GM21786 (cell line): ENCODE data around the gene IL6R.
"Not testable (repeated sequence)": the region's sequence is repeated elsewhere in the genome, so short reads cannot be mapped to it uniquely, and the experiment has no call there.

Source experiments
- ATAC-seq: cut with Tn5 transposase; IDR thresholded peaks from one replicate; pipeline ENCODE4 v1.9.1; 2021; ENCODE audit not compliant: unreplicated experiment

The IL6R gene

DNA sequence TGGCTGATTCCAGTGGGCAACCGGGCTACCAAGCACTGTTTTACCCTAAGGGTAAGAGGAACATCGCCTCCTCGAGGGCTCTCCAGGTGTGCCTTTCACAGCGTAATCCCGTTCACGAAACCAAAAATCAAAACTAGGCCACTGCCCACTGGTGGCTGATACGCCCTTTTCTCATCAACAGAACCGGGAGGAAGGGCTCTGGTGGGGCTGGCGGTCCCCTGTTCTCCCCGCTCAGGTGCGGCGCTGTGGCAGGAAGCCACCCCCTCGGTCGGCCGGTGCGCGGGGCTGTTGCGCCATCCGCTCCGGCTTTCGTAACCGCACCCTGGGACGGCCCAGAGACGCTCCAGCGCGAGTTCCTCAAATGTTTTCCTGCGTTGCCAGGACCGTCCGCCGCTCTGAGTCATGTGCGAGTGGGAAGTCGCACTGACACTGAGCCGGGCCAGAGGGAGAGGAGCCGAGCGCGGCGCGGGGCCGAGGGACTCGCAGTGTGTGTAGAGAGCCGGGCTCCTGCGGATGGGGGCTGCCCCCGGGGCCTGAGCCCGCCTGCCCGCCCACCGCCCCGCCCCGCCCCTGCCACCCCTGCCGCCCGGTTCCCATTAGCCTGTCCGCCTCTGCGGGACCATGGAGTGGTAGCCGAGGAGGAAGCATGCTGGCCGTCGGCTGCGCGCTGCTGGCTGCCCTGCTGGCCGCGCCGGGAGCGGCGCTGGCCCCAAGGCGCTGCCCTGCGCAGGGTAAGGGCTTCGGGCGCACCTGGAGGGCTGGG is at the start of gene IL6R:
Gene IL6R (plus strand): TSS at position 360 of the 763 bp plus-strand sequence. CDS start 287 bp downstream, at position 647.
- peak; percentile 34 for ATAC-seq

DNA sequence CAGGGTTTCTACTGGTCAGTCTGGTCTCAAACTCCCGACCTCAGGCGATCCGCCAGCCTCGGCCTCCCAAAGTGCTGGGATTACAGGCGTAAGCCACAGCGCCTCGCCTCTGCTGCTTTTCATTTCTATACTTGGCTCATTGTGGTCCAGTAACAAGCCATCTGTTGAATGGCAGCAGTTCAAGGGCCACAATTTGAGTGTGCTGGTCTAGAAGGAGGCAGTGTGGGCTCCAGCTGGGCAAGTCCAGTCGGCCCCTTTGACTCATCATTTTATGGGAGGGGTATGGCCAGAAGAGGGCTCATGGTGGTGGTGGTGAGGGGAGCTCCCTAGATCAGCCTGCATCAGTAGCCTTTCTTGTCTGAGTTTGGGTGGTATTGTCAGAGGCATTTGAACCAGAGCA is 46.6 kb upstream of the IL6R start:
- no peak for ATAC-seq

DNA sequence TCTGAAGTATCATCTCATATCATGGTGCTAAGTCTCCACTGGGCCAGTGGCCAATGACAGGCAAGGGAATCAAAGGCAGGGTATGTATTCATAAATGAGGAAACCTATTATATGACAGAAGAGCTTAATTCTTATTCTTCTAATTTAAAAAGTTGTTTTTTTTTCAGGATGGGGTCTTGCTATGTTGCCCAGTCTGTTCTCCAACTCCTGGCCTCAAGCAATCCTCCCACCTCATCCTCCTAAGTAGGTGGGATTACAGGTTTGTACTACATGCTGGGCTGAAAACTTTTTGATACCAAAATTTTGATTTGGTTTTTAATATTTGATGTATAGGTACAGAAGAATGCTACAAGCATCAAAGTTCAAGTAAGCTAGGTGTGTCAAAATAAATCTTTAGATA is 44.9 kb upstream of the IL6R start:
- ATAC-seq = no peak

DNA sequence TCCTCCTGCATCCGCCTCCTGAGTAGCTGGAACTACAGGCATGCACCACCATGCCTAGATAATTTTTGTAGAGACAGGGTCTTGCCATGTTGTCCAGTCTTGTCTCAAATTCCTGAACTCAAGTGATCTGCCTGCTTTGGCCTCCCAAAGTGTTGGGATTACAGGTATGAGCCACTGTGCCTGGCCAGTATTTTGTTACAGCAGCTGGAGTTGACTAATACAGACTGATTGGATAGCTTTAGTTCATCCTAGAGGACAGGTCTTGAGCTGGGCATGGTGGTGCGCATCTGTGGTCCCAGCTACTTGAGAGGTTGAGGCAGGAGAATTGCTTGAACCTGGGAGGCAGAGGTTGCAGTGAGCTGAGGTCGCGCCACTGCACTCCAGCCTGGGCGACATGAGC is 44.3 kb upstream of the IL6R start:
- not testable (repeated sequence) for ATAC-seq

DNA sequence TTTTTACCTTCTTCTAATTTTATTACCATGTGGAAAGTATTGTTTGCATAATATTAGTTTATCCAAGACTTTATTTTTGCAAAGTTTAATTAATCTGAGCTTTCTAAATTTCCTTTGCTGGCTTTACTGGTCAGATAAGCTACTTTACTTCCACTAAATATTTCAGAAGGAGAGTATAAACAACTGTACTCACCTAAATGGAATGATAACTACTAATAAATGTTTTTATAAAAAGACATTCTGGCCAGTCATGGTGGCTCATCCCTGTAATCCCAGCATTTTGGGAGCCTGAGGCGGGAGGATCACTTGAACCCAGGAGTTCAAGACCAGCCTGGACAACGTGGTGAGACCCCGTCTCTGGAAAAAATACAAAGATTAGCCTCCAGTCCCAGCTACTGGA is 43.8 kb upstream of the IL6R start:
- no peak for ATAC-seq

DNA sequence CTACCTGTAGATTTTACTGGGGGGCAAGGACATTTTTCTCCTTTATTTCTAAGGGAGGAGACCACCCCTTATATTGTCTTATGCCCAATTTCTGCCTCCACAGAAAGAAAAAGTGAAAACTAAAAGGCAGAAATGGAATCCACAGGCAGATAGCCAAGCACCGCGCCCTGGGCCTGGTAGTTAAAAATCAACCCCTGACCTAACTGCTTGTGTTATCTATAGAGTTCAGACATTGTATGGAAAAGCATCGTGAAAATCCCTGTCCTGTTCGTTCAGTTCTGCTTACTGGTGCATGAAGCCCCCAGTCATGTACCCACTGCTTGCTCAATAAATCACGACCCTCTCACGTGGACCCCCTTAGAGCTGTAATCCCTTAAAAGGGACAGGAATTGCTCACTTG is 33.7 kb upstream of the IL6R start:
- no peak for ATAC-seq

DNA sequence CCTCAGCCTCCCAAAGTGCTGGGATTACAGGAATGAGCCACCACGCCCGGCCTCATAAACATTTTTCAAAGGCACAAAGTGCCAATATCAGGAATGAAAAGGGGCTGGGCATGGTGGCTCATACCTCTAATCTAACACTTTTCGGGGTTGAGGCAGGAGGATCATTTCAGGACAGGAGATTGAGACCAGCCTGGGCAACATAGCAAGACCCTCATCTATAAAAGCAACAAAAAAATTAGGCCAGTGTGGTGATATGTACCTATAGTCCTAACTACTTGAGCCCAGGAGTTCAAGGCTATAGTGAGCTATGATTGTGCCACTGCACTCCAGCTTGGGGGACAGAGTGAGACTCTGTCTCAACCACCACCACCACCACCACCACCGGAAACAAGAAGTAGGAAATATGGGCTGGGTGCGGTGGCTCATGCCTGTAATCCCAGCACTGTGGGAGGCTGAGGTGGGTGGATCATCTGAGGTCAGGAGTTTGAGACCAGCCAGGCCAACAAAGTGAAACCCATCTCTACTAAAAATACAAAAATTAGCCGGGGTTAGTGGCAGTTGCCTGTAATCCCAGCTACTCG is 31.3 kb upstream of the IL6R start:
- not testable (repeated sequence) for ATAC-seq

DNA sequence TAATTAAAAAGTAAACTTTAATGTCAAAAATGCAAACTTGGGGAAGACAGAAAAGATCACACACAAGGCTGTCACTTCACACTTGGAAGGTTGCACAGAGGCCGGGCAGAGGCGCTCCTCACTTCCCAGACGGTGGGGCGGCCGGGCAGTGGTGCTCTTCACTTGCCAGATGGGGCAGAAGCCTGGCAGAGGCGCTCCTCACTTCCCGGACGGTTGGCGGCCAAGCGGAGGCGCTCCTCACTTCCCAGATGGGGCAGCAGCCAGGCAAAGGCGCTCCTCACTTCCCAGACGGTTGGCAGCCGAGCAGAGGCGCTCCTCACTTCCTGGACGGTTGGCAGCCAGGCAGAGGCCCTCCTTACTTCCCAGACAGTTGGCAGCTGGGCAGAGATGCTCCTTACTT is 25.8 kb upstream of the IL6R start:
- ATAC-seq = no peak

DNA sequence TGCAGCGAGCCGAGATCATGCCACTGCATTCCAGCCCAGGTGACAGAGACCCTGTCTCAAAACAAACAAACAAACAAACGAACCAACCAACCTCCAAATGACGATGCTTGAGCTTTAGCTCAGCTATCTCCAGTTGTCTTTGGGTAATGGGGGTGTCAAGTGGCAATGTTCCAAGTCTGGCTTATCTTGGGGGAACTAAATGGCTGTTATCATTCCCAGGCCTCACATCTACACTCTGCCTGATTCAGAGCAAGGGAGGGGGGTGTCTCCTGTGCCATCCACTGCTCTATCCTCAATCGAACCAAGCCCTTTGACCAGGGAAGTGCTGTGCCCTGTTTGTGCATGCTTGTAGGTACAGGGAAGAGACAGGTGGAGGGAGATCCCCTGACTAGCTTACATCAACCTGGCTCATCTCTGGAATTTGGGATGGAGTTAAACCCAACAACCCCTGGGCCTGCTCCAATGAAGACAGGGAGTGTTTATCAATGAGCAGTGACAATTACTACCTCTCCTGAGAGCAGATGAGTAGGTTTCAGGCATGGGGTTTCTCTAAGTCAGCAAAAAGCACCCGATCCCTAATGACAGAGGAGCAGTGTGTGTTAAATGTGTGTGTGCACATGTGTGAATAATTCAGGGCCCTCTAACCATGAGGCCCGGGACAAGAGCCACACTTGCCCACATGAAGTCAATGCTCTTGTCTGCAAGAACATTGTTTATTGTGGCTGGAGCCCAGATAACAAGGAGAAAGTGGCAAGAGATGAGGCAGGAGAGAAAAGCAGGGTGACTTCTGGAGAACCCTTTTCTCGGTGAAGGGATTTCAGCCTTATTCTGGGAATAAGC is 20.3 kb upstream of the IL6R start:
- ATAC-seq = no peak

DNA sequence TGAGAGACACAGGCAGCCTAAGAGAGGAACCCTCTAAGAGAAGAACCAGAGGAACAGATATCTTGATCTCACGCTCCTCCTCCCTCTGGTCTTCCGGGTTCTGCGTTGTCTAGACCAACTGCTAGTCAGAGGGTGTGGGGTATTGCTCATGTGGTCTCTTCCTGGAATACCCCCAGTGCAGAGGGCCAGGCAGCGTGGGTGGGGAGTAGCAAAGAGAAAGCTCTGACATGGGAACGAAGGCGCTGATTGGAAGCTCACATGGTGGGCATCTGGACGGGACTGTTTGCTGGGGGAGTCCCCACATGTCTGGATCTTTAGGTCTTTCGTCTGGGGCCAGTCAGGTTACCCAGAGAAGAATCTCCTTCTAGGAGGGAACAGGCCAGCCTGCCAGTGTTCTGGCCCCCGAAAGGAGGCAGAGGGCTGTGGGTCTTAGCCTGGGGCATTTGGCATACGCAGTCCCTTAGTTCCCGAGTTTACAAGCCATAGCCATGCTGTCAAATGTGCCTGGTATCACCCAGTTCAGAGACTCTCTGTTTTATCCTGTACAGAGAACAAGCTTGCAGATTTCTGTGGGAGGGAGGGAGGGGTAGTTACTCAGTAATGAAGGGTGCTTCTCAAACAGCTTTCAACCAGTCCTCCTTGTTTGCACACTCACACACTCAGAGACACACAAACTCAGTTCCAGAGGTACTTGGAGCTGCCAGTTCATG is 18.3 kb upstream of the IL6R start:
- peak; percentile 75 for ATAC-seq

DNA sequence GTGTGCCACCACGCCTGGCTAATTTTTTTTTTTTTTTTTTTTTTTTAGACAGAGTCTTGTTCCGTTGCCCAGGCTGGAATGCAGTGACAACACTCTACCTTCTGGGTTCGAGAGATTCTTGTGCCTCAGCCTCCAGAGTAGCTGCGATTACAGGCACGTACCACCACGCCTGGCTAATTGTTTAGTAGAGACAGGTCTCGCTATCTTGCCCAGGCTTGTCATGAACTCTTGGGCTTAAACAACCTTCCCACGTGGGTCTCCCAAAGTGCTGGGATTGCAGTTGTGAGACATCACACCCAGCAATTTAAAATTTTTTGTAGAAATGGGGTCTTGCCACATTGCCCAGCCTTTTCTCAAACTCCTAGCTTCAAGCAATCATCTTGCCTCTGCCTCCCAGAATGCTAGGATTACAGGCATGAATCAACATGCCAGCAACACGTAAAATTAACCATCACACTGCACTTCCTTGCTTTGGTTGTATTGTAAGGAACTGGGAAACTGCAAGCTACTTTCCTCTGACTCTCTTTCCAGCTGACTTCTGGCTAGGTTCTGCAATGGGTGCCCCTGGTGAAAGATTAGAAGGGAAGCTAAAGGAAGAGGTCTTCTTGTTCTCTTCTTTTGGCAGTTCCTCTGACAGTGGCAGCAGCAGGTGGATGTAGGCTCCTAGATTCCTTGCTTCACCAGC is 13.9 kb upstream of the IL6R start:
- no peak for ATAC-seq

DNA sequence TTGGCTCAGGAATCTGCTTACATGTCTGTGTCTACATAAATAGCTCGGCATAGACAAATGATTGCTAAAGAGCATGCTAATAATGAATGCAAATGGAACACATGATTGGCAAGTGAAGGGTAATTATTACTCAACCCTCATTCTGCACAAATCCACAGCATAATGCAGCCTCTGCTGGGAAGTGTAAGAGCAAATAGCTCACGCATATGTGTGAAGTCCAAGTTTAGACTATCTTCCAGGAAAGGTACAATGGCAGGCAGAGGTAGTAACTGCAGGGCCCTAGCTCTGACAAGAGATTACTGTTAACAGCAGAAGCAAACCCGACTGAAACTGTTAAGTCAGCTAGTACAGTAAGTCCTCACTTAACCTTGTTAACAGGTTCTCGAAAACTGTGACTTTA is 7.0 kb upstream of the IL6R start:
- no peak for ATAC-seq

DNA sequence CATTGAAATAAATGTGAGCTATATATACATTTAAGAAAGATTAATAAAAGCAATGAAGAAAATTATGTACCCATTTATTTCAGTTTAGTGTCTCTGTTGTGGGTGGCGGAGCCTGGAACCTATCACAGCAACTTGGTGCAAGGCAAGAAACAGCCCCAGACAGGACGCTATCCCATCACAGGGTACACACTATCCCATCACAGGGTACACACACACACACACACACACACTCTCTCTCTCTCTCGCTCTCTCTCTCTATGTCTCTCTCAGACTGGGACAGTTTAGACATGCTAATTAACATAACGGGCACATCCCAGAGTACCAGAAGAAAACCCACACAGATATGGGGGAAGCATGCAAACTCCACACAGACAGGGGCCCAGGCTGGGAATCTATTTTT is 6.5 kb upstream of the IL6R start:
- ATAC-seq = no peak

DNA sequence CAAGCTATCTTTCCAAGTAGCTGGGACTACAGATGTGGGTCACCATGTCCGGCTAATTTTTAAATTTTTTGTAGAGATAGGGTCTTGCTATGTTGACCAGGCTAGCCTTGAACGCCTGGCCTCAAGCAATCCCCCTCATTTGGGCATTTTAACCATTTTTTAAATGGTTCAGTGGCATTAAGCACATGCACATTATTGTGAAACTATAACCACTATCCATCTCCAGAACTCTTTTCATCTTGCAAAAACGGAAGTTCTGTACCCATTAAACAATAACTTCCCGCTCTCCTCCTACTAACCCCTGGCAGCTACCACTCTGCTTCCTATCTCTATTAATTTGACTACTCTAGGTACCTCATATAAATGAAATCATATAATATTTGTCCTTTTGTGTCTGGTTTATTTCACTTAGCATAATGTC is 4.8 kb upstream of the IL6R start:
- no peak for ATAC-seq

DNA sequence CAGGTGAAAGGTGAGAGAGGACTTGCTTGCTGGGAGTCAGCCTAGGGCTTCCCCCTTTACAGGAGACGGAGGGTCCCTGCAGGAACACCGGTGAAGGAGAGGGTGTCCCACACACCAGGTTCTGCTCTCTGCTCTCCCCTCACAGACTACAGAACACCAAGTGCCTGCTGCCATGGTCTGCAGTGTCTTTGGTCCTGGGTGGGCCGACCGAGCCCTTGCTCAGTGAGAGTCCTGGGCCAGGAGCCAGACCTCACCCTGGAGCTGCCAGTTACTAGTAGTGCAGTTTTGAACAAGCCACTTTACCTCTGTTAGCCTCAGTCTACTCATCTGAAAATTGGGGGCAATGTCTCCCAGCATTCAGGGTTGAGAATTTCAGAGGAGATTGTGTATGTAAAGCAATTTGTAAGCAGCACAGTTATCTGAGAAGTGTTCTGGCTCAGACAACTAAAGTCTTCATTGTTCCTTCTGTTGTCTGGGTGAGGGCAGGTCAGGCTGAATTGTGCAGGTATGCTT is 2.7 kb upstream of the IL6R start:
- no peak for ATAC-seq

DNA sequence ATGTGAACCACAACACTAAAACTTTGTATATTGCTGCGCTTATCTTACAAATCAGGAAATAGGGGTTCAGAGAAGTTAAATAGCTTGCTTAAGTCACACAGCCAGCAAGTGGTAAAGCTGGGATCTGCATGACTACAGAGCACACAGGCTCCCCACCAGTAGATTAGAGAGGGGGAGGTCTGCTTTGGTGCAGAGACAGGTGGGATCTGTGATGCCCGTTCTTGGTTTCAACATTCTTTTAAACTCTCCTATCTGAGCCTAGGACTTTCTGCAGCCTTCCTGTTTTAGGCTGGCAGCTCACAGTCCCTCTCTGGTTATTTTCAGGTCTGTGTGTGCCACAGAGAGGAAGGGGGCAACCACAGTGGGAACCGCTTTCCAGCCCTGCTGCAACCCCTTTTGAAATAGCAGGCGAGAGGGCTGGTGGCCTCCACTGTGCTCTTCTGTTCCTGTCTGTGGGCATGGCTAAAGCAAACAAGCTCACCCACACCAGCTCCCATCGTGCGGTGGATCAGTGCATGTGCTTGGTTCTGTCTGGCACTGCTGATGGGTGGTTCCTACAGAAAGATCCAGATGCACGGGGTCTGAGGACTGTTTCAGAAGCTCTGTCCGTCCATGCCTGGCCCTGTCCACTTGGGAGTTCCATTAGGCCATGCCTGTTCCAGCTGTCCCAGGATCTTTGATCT is 1.7 kb upstream of the IL6R start:
- ATAC-seq = no peak

DNA sequence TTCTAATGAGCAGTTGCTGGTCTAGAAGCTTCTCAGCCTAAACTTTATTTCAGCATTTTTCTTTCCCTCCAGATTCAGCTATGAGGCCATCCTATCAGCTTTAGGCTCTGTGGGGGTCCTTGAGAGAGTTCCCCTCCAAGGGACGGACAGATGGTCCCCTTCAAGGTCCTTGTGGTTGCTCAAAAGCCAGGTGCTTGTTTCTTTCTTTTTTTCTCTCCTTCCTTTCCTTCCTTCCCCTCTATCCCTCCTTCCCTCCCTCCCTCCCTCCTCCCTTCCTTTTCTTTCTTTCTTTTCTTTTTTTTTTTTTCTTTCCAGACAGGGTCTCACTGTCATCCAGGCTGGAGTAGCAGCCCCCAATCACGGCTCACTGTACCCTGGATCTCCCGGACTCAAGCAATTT is 1.2 kb upstream of the IL6R start:
- no peak for ATAC-seq

DNA sequence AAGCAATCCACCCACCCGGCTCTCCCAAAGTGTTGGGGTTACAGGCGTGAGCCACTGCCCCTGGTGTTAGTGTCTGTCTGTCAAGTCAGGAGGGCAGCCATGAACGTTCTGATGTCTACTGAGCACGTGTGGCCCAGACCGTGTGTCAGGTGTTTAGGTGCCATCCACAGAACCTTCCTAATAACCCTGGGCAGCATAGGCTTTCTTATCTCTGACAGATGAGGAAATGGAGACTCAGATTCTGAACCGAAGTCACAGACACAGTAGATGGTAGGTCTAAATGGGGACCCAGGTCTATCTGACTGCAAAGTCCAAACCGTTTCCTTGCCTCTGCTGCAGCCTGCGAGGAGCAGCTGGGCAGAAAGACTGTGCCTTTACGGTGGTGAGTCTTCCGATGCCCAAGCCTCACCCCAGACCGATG is 622 bp upstream of the IL6R start:
- ATAC-seq = no peak

DNA sequence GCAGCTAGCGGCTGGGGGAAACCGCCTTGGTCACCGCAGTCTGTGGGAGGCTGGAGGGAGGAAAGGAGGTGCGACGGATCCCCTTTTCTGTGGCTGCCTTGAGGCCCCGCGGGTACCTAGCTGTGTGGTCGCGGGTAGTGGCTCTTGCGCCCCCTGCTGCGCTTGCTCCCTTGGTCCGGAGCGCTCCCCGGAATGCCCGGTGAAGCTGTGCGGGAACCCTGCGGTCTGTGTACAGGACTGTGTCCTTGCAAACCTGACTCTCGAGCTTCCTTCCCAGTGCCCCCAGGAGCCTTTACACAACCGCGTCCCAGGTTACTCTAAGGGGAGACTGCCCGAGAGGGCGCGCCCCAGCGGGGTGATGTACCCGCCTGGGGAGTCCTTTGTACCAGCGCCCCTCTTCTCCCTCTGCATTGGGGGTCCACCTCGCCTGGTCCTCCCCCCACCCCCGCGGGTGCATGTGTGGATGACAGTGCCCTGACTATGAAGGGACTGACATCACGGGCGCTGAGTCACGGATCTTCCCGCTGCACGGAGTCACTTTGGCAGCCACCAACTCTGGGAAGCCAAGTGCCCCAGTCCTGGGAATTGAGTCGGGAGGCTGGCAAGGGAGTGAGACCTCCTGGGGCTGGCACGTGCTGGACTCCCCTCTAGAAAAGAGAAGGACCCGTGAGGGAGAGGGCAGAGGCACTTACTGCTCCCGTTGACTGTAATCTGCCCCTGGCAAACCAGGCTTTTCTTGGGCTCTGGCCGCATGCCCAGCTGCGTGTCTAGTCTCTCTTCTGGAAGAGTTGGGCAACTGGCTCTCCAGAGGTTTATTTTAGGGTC is 816 bp downstream of the IL6R start:
- peak; percentile 9 for ATAC-seq
